ENCODE measurements around the gene C9orf50.
"Not testable (repeated sequence)": the region's sequence is repeated elsewhere in the genome, so short reads cannot be mapped to it uniquely, and the experiment has no call there.

C9orf50 gene

DNA sequence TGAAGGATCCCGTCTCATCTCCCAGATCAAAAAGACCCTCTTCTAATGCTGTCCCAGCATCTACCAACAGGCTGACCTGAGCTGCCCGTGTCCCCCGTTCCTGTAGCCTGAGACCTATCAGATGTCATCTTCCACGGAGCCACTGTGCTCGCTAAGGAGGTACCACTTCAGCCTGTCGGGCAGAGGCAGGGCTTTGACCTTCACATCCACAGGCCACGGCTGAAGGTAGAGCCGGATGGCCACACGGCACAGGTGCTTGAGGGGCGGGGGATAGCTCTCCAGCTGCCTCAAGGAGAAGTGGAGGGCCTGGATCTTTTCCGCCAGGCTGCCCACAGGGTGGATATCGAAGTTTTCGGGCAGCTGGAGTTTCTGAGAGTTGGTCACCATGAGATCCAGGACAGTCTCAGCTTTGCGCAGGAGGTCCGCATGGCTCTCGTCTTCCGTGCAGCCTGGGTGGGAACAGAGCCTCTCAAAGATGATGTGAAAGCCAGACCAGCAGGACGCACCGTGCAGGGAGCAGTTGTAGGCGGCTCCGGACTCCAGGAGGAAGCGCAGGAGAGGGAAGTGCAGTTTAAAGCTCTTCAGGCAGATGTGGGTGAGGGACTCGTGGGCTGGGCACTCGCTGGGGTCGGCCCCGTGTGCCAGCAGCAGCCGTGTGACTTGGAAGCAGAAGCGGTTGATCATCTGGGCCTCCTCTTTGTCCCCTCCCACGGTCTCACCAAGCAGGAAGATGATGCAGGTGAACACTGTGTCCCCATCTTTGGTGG, 17.0 kb upstream of the C9orf50 start:
- FAIRE-seq (no peak), DNase-seq (ENCODE audit: insufficient read length) (no peak)
- TF ChIP-seq TAF1 (IDR thresholded peaks at IDR 0.05; ENCODE audit: borderline replicate concordance, low read depth, low read length): no peak
- TF ChIP-seq POLR2A (IDR thresholded peaks at IDR 0.05; ENCODE audit: low read depth, low read length): no peak
- TF ChIP-seq POLR2AphosphoS5 (IDR thresholded peaks at IDR 0.05; ENCODE audit: low read depth, low read length): no peak

DNA sequence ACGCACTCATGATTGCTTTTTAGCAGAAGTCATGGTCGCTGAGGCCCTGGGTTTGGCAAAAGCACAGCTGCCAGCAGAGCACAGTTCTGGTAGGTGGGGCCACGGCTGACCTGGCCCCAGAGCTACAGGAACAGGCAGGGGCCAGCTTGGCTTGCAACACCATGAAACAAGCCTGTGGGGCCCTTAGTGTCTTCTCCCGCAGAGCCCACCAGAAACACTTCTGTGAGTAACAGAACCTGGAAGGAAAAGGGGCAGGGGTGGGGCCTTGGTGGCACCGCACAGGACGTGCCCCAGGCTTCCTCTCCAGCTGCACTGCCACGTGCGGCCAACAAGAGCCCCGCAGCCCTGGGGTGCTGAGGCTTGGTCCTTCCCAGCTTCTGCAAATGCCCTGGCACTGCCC, 16.2 kb upstream of the C9orf50 start:
- no peak; the same call in 1 of the 2 replicates for TF ChIP-seq POLR2A (IDR thresholded peaks at IDR 0.05; ENCODE audit: low read depth, low read length)
- TF ChIP-seq TAF1 (IDR thresholded peaks at IDR 0.05; ENCODE audit: borderline replicate concordance, low read depth, low read length): no peak
- no peak; the same call in 1 of the 2 replicates for TF ChIP-seq POLR2AphosphoS5 (IDR thresholded peaks at IDR 0.05; ENCODE audit: low read depth, low read length)
- FAIRE-seq (no peak), DNase-seq (ENCODE audit: insufficient read length) (no peak)

GRCh38 chr9:129636343-129636742, 15.4 kb upstream of the C9orf50 start:
- FAIRE-seq; DNase-seq (ENCODE audit: insufficient read length): not testable (repeated sequence)

- DNase-seq (ENCODE audit: insufficient read length): no peak
- TF ChIP-seq POLR2A (IDR thresholded peaks at IDR 0.05; ENCODE audit: low read depth, low read length) (no peak; the same call in 1 of the 2 replicates), POLR2AphosphoS5 (IDR thresholded peaks at IDR 0.05; ENCODE audit: low read depth, low read length) (no peak; the same call in 1 of the 2 replicates), TAF1 (IDR thresholded peaks at IDR 0.05; ENCODE audit: borderline replicate concordance, low read depth, low read length) (no peak)
- no peak for FAIRE-seq
Observed at GRCh38 chr9:129635099-129636065, 14.5 kb upstream of the C9orf50 start.

DNA sequence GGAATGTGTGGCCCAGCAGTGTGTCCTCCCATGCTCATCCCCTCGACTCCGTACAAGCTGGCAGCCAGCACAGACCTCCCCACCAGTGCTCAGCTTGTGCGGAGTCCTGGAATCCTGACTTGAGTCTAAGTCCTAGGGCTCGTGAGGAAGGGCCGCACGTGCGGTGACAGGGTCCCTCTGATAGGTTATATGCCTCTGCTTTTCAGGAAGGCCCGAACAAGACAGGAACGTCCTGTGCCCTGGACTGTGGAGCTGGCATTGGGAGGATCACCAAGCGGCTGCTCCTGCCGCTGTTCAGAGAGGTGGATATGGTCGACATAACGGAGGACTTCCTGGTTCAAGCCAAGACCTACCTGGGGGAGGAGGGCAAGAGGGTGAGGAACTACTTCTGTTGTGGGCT, 12.9 kb upstream of the C9orf50 start:
- DNase-seq (ENCODE audit: insufficient read length) (no peak), FAIRE-seq (no peak)
- TF ChIP-seq POLR2A (IDR thresholded peaks at IDR 0.05; ENCODE audit: low read depth, low read length) (no peak), POLR2AphosphoS5 (IDR thresholded peaks at IDR 0.05; ENCODE audit: low read depth, low read length) (no peak), TAF1 (IDR thresholded peaks at IDR 0.05; ENCODE audit: borderline replicate concordance, low read depth, low read length) (no peak)

GRCh38 chr9:129633207-129633606, 12.3 kb upstream of the C9orf50 start:
- FAIRE-seq: no peak
- DNase-seq (ENCODE audit: insufficient read length): no peak
- TF ChIP-seq POLR2AphosphoS5 (IDR thresholded peaks at IDR 0.05; ENCODE audit: low read depth, low read length) (no peak), TAF1 (IDR thresholded peaks at IDR 0.05; ENCODE audit: borderline replicate concordance, low read depth, low read length) (no peak), POLR2A (IDR thresholded peaks at IDR 0.05; ENCODE audit: low read depth, low read length) (no peak)

- DNase-seq (ENCODE audit: insufficient read length) (no peak), FAIRE-seq (no peak)
Observed at GRCh38 chr9:129632460-129632859, 11.6 kb upstream of the C9orf50 start.

DNA sequence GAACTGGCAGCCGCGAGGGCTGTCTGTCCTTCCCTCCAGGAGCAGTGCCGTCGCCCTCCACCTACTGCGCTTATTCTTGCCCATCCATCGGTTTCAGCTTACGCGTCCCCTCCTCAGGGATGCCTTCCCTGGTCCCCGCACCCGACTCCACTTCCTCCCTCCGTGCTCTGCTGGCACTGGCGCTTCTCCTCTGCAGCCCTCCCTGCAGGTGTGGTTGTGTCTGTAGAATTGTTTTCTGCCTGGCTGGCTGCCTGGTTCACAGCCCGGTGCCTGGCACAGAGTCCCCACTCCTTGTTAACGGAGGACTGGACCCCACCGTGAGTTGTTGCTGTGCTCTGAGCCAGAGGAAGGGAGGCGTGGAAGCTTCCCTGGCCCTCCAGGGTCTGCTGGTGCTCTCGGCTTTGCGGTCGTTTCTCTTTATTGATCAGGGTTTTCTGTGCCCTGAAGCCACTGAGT, 10.8 kb upstream of the C9orf50 start:
- no peak for DNase-seq (ENCODE audit: insufficient read length)
- TF ChIP-seq POLR2A (IDR thresholded peaks at IDR 0.05; ENCODE audit: low read depth, low read length) (no peak), TAF1 (IDR thresholded peaks at IDR 0.05; ENCODE audit: borderline replicate concordance, low read depth, low read length) (no peak), POLR2AphosphoS5 (IDR thresholded peaks at IDR 0.05; ENCODE audit: low read depth, low read length) (no peak)
- FAIRE-seq: no peak

More at GRCh38 chr9:129632460-129632859, 11.6 kb upstream of the C9orf50 start:
- TF ChIP-seq POLR2A (IDR thresholded peaks at IDR 0.05; ENCODE audit: low read depth, low read length): no peak
- TF ChIP-seq TAF1 (IDR thresholded peaks at IDR 0.05; ENCODE audit: borderline replicate concordance, low read depth, low read length): no peak
- no peak for TF ChIP-seq POLR2AphosphoS5 (IDR thresholded peaks at IDR 0.05; ENCODE audit: low read depth, low read length)

GRCh38 chr9:129630967-129631673, 10.2 kb upstream of the C9orf50 start:
- DNase-seq (ENCODE audit: insufficient read length) (no peak), FAIRE-seq (no peak)
- TF ChIP-seq POLR2A (IDR thresholded peaks at IDR 0.05; ENCODE audit: low read depth, low read length) (no peak), POLR2AphosphoS5 (IDR thresholded peaks at IDR 0.05; ENCODE audit: low read depth, low read length) (no peak), TAF1 (IDR thresholded peaks at IDR 0.05; ENCODE audit: borderline replicate concordance, low read depth, low read length) (no peak)

DNA sequence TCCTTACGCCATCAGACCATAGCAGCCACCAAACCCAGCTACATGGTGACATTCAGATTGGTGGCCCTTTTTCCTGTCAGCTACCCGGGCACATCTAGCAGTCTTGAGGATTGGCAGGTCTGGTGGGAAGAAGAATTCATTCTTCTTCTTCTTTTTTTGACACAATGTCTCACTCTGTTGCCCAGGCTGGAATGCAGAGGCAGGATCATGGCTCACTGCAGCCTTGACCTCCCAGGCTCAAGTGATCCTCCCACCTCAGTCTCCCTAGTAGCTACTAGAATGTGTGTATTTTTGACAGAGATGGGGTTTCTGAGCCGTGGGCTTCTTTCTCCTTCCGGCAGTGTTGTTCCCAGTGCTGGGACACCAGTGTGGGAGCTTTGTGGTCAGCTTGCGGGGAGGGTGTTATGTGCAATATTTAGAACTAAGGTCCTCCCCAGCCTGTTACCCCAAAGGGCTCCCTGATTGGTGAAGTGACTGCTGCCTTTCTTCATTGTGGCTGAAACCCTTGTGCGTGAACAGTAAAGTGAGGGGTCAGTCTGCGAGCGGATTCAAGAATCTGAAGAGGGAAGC, 8.4 kb upstream of the C9orf50 start:
- no peak for TF ChIP-seq POLR2AphosphoS5 (IDR thresholded peaks at IDR 0.05; ENCODE audit: low read depth, low read length)
- TF ChIP-seq POLR2A (IDR thresholded peaks at IDR 0.05; ENCODE audit: low read depth, low read length): no peak
- no peak for TF ChIP-seq TAF1 (IDR thresholded peaks at IDR 0.05; ENCODE audit: borderline replicate concordance, low read depth, low read length)
- FAIRE-seq (no peak), DNase-seq (ENCODE audit: insufficient read length) (no peak)

GRCh38 chr9:129628709-129629108, 7.8 kb upstream of the C9orf50 start:
- DNase-seq (ENCODE audit: insufficient read length) (no peak), FAIRE-seq (no peak)
- TF ChIP-seq POLR2A (IDR thresholded peaks at IDR 0.05; ENCODE audit: low read depth, low read length) (no peak), POLR2AphosphoS5 (IDR thresholded peaks at IDR 0.05; ENCODE audit: low read depth, low read length) (no peak), TAF1 (IDR thresholded peaks at IDR 0.05; ENCODE audit: borderline replicate concordance, low read depth, low read length) (no peak)
